Liver (tissue), 9 donors: ENCODE results near the gene DYNC1I2. TPM values are rescaled to one million over a fixed set of nuclear protein-coding genes. Genes with fewer than 3 reads are reported as not detected.

Experiments
- DNase-seq: peaks from one replicate; pipeline ENCODE4 v3.0.0-alpha.2; 2017; ENCODE audit warnings: low spot score
- H3K27ac ChIP-seq, 2 donors: one replicate each; pipeline ENCODE4 v1.7.0; 2013; ENCODE audit warnings: inconsistent platforms in 2 of 2, low read length in 2 of 2, control low read depth in 1 of 2, low read depth in 1 of 2, mild to moderate bottlenecking in 1 of 2
- H3K27me3 ChIP-seq, 4 donors: one replicate each; pipeline versions ENCODE4 v1.6.1 to v1.7.0; 2013; ENCODE audit warnings: low read length in 3 of 4, inconsistent platforms in 1 of 4, mild to moderate bottlenecking in 1 of 4, moderate library complexity in 1 of 4; ENCODE audit not compliant: control insufficient read depth in 4 of 4, insufficient read depth in 4 of 4
- H3K36me3 ChIP-seq, 4 donors: one replicate each; pipeline versions ENCODE4 v1.6.1 to v1.7.0; 2013; ENCODE audit warnings: low read length in 3 of 4, mild to moderate bottlenecking in 3 of 4, low read depth in 1 of 4, moderate library complexity in 1 of 4; ENCODE audit not compliant: control insufficient read depth in 4 of 4, insufficient read depth in 3 of 4
- H3K4me1 ChIP-seq, 4 donors: one replicate each; pipeline versions ENCODE4 v1.6.1 to v1.7.0; 2013; ENCODE audit warnings: low read length in 3 of 4, mild to moderate bottlenecking in 3 of 4, moderate library complexity in 1 of 4; ENCODE audit not compliant: control insufficient read depth in 4 of 4, insufficient read depth in 4 of 4
- H3K4me3 ChIP-seq, 3 donors: one replicate each; pipeline versions ENCODE4 v1.6.1 to v1.7.0; 2013; ENCODE audit warnings: low read length in 3 of 3, control low read depth in 1 of 3, low read depth in 1 of 3, mild to moderate bottlenecking in 1 of 3
- H3K9ac ChIP-seq, 2 donors: one replicate each; pipeline ENCODE4 v1.7.0; 2013; ENCODE audit warnings: low read length in 2 of 2, mild to moderate bottlenecking in 2 of 2, moderate library complexity in 2 of 2, control low read depth in 1 of 2, low read depth in 1 of 2
- H3K9me3 ChIP-seq, 4 donors: one replicate each; pipeline versions ENCODE4 v1.6.1 to v1.7.0; 2013; ENCODE audit warnings: low read length in 3 of 4; ENCODE audit not compliant: control insufficient read depth in 4 of 4
- EGR1 ChIP-seq, 2 donors: IDR thresholded peaks; 2 replicates each; pipeline ENCODE4 v1.6.1; 2016 to 2018; ENCODE audit warnings: antibody characterized with exemption in 2 of 2, low read depth in 2 of 2
- FOXA1 ChIP-seq: IDR thresholded peaks from 2 replicates; pipeline ENCODE4 v1.6.1; 2016; ENCODE audit warnings: antibody characterized with exemption
- FOXA2 ChIP-seq: IDR thresholded peaks from 2 replicates; pipeline ENCODE4 v1.6.1; 2016; ENCODE audit warnings: antibody characterized with exemption
- GABPA ChIP-seq, 2 donors: IDR thresholded peaks in 1 of 2; conservative IDR thresholded peaks in 1 of 2; 2 replicates each; pipeline ENCODE4 v1.6.1; 2016; ENCODE audit warnings: antibody characterized with exemption in 2 of 2, mild to moderate bottlenecking in 1 of 2, moderate library complexity in 1 of 2
- HNF4A ChIP-seq, 2 donors: conservative IDR thresholded peaks; 2 replicates each; pipeline ENCODE4 v1.6.1; 2016; ENCODE audit warnings: antibody characterized with exemption in 2 of 2, mild to moderate bottlenecking in 2 of 2
- HNF4G ChIP-seq: IDR thresholded peaks from 2 replicates; pipeline ENCODE4 v1.6.1; 2016; ENCODE audit warnings: antibody characterized with exemption
- JUND ChIP-seq, 2 donors: IDR thresholded peaks; 2 replicates each; pipeline ENCODE4 v1.6.1; 2016; ENCODE audit warnings: antibody characterized with exemption in 2 of 2
- NR2F2 ChIP-seq: IDR thresholded peaks from 2 replicates; pipeline ENCODE4 v1.6.1; 2016; ENCODE audit warnings: antibody characterized with exemption
- RAD21 ChIP-seq, 2 donors: IDR thresholded peaks; 2 replicates each; pipeline ENCODE4 v1.6.1; 2016; ENCODE audit warnings: antibody characterized with exemption in 2 of 2, mild to moderate bottlenecking in 2 of 2
- RXRA ChIP-seq, 2 donors: IDR thresholded peaks; 2 replicates each; pipeline ENCODE4 v1.6.1; 2017 to 2018; ENCODE audit warnings: antibody characterized with exemption in 2 of 2, mild to moderate bottlenecking in 1 of 2
- SP1 ChIP-seq: IDR thresholded peaks from 2 replicates; pipeline ENCODE4 v1.6.1; 2018; ENCODE audit warnings: antibody characterized with exemption, mild to moderate bottlenecking
- TAF1 ChIP-seq: conservative IDR thresholded peaks from 2 replicates; pipeline ENCODE4 v1.6.1; 2016; ENCODE audit warnings: antibody characterized with exemption, mild to moderate bottlenecking
- YY1 ChIP-seq: IDR thresholded peaks from 2 replicates; pipeline ENCODE4 v1.6.1; 2016; ENCODE audit warnings: antibody characterized with exemption, mild to moderate bottlenecking
- WGBS: extraction: QIAGEN DNeasy Blood & Tissue Kit; methylation state at CpG from one replicate; pipeline ENCODE4 v1.1.7; 2013; 5-methylcytosine and 5-hydroxymethylcytosine counted together
- polyA plus RNA-seq, 2 donors: library from polyadenylated mRNA; stranded (reverse) in 1 of 2; unstranded in 1 of 2; fragments of 200-250 nt in 1 of 2; fragments of >200 nt in 1 of 2; fragmentation: Nextera tagmentation in 1 of 2; extraction: Ambion mirVana in 1 of 2; gene quantifications; one replicate each; pipeline versions ENCODE4 v1.2.1 to v1.2.3, GENCODE V29; 2013 to 2015
- total RNA-seq, 2 donors: library from RNA; depleted of rRNA; stranded (reverse); fragments of >200 nt; gene quantifications; one replicate each; pipeline ENCODE4 v1.2.3, GENCODE V29; 2014
- TF ChIP-seq, protein P1 (sequence below): IDR thresholded peaks from 2 replicates; pipeline ENCODE4 v1.6.1; 2016; ENCODE audit warnings: antibody characterized with exemption
- TF ChIP-seq, protein P2 (sequence below): IDR thresholded peaks from 2 replicates; pipeline ENCODE4 v1.6.1; 2016; ENCODE audit warnings: antibody characterized with exemption
- TF ChIP-seq, protein P3 (sequence below): IDR thresholded peaks from 2 replicates; pipeline ENCODE4 v1.6.1; 2016; ENCODE audit warnings: antibody characterized with exemption, mild to moderate bottlenecking
- TF ChIP-seq, protein P4 (sequence below): fragments of 150-350 bp; IDR thresholded peaks from 2 replicates; pipeline ENCODE4 v1.5.1; 2017; ENCODE audit warnings: improper control_type of control experiment, low read depth, low read length; ENCODE audit not compliant: missing input control
- donor health status: healthy.
- donor health status: healthy.
- donor health status: healthy.
- donor health status: healthy.
- donor health status: healthy.

Gene DYNC1I2
- total and polyA plus RNA-seq, 4 donors, result 20.4 to 45.2 (median 28.1) TPM

DNA sequence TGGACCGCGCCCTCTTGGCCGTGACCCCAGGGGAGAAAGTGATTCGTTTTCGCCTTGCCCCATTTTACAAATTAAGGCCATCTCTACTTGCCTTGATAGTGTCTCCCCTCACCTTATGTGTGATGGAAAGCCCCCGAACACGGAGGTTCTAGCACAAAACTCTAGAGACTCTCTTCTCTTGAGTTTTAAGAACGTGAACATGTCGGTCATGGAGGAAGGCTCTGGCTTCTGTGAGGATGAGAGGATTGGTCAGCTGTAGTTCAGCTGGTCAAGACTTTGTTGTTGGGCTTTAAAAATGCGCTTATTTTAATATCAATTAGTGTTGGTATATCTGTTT, 828 bp downstream of the DYNC1I2 start:
- under 1% methylated on average over 10 of the region's 10 CpGs for WGBS
- Histone ChIP-seq H3K9ac (peak overlapping the region; percentile 57 to 81), H3K27ac (peak overlapping the region; percentile 61 to 76), H3K27me3 (no peaks in the 10 kb centered on the region), H3K4me3 (peak overlapping the region; percentile 65 to 83 (median 74)), H3K4me1 (peaks cover 0 to 15% (median 10%) of the 10 kb centered on the region in 4 donors), H3K9me3 (no peaks in the 10 kb centered on the region), H3K36me3 (peaks cover 0 to 5% (median 0%) of the 10 kb centered on the region in 4 donors)
- no peak for TF ChIP-seq TAF1
- no peak for TF ChIP-seq HNF4A (conservative IDR thresholded peaks at IDR 0.05)
- no peak for TF ChIP-seq JUND (IDR thresholded peaks at IDR 0.05)
- TF ChIP-seq SP1, result no peak
- TF ChIP-seq GABPA (IDR thresholded peaks at IDR 0.05 in 1 of 2, conservative IDR thresholded peaks at IDR 0.05 in 1 of 2), result no peak
- TF ChIP-seq, protein P1, sequence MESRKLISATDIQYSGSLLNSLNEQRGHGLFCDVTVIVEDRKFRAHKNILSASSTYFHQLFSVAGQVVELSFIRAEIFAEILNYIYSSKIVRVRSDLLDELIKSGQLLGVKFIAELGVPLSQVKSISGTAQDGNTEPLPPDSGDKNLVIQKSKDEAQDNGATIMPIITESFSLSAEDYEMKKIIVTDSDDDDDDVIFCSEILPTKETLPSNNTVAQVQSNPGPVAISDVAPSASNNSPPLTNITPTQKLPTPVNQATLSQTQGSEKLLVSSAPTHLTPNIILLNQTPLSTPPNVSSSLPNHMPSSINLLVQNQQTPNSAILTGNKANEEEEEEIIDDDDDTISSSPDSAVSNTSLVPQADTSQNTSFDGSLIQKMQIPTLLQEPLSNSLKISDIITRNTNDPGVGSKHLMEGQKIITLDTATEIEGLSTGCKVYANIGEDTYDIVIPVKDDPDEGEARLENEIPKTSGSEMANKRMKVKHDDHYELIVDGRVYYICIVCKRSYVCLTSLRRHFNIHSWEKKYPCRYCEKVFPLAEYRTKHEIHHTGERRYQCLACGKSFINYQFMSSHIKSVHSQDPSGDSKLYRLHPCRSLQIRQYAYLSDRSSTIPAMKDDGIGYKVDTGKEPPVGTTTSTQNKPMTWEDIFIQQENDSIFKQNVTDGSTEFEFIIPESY, result no peak
- TF ChIP-seq YY1, result no peak
- TF ChIP-seq FOXA1, result no peak
- TF ChIP-seq HNF4G, result no peak
- TF ChIP-seq, protein P2, sequence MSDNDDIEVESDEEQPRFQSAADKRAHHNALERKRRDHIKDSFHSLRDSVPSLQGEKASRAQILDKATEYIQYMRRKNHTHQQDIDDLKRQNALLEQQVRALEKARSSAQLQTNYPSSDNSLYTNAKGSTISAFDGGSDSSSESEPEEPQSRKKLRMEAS, result no peak
- TF ChIP-seq EGR1 (IDR thresholded peaks at IDR 0.05; ENCODE audit: low read depth in 2 of 2), result no peak
- no peak for TF ChIP-seq FOXA2
- TF ChIP-seq, protein P3, sequence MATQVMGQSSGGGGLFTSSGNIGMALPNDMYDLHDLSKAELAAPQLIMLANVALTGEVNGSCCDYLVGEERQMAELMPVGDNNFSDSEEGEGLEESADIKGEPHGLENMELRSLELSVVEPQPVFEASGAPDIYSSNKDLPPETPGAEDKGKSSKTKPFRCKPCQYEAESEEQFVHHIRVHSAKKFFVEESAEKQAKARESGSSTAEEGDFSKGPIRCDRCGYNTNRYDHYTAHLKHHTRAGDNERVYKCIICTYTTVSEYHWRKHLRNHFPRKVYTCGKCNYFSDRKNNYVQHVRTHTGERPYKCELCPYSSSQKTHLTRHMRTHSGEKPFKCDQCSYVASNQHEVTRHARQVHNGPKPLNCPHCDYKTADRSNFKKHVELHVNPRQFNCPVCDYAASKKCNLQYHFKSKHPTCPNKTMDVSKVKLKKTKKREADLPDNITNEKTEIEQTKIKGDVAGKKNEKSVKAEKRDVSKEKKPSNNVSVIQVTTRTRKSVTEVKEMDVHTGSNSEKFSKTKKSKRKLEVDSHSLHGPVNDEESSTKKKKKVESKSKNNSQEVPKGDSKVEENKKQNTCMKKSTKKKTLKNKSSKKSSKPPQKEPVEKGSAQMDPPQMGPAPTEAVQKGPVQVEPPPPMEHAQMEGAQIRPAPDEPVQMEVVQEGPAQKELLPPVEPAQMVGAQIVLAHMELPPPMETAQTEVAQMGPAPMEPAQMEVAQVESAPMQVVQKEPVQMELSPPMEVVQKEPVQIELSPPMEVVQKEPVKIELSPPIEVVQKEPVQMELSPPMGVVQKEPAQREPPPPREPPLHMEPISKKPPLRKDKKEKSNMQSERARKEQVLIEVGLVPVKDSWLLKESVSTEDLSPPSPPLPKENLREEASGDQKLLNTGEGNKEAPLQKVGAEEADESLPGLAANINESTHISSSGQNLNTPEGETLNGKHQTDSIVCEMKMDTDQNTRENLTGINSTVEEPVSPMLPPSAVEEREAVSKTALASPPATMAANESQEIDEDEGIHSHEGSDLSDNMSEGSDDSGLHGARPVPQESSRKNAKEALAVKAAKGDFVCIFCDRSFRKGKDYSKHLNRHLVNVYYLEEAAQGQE, result no peak
- no peak for TF ChIP-seq NR2F2
- no peak for TF ChIP-seq RAD21 (IDR thresholded peaks at IDR 0.05)
- no peak for TF ChIP-seq RXRA (IDR thresholded peaks at IDR 0.05)
- no peak for DNase-seq

DNA sequence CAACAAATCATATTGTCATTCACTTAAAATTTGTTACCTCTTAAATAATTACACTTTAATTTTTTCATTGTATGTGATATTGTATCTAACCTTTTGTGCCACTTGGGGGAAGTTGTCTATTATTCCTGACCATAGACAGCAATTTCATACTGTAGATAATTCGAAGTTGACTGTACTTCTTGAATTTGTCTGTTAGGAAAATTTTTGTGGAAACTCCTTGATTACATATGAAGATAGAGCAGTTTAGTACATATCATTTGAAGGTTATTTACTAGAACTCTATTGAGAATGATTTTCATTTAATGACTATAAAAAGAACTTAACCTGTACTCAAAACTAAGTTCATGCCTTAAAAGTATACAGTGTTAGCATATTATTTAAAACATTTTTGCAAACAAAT, 5.1 kb downstream of the DYNC1I2 start:
- no peaks in the 10 kb centered on the region for H3K9me3 ChIP-seq
- peaks cover 0 to 5% (median 3%) of the 10 kb centered on the region in 4 donors for H3K36me3 ChIP-seq
- H3K4me3 ChIP-seq, result no peak overlapping the region
- peaks cover 0 to 12% (median 10%) of the 10 kb centered on the region in 4 donors for H3K4me1 ChIP-seq
- H3K27ac ChIP-seq, result no peak overlapping the region
- WGBS, result 89% methylated on average over 1 of the region's 1 CpG
- H3K27me3 ChIP-seq, result no peaks in the 10 kb centered on the region
- no peak overlapping the region for H3K9ac ChIP-seq
- no peak for DNase-seq
- TF ChIP-seq, protein P2, result no peak
- TF ChIP-seq SP1 (no peak), HNF4G (no peak), GABPA (IDR thresholded peaks at IDR 0.05 in 1 of 2, conservative IDR thresholded peaks at IDR 0.05 in 1 of 2) (no peak), JUND (IDR thresholded peaks at IDR 0.05) (no peak), NR2F2 (no peak), FOXA1 (no peak), RXRA (IDR thresholded peaks at IDR 0.05) (no peak), RAD21 (IDR thresholded peaks at IDR 0.05) (no peak), EGR1 (IDR thresholded peaks at IDR 0.05; ENCODE audit: low read depth in 2 of 2) (no peak), FOXA2 (no peak), HNF4A (conservative IDR thresholded peaks at IDR 0.05) (no peak)
- TF ChIP-seq, protein P4, sequence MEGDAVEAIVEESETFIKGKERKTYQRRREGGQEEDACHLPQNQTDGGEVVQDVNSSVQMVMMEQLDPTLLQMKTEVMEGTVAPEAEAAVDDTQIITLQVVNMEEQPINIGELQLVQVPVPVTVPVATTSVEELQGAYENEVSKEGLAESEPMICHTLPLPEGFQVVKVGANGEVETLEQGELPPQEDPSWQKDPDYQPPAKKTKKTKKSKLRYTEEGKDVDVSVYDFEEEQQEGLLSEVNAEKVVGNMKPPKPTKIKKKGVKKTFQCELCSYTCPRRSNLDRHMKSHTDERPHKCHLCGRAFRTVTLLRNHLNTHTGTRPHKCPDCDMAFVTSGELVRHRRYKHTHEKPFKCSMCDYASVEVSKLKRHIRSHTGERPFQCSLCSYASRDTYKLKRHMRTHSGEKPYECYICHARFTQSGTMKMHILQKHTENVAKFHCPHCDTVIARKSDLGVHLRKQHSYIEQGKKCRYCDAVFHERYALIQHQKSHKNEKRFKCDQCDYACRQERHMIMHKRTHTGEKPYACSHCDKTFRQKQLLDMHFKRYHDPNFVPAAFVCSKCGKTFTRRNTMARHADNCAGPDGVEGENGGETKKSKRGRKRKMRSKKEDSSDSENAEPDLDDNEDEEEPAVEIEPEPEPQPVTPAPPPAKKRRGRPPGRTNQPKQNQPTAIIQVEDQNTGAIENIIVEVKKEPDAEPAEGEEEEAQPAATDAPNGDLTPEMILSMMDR, result no peak
- TF ChIP-seq, protein P3, result no peak
- TF ChIP-seq, protein P1, result no peak
